Liver (tissue), 9 donors: ENCODE measurements around the gene PDK2. TPM values are rescaled to one million over a fixed set of nuclear protein-coding genes. Genes with fewer than 3 reads are reported as not detected.

Experiments
- DNase-seq: peaks from one replicate; pipeline ENCODE4 v3.0.0-alpha.2; 2017; ENCODE audit warnings: low spot score
- H3K27ac ChIP-seq, 2 donors: one replicate each; pipeline ENCODE4 v1.7.0; 2013; ENCODE audit warnings: inconsistent platforms in 2 of 2, low read length in 2 of 2, control low read depth in 1 of 2, low read depth in 1 of 2, mild to moderate bottlenecking in 1 of 2
- H3K27me3 ChIP-seq, 4 donors: one replicate each; pipeline versions ENCODE4 v1.6.1 to v1.7.0; 2013; ENCODE audit warnings: low read length in 3 of 4, inconsistent platforms in 1 of 4, mild to moderate bottlenecking in 1 of 4, moderate library complexity in 1 of 4; ENCODE audit not compliant: control insufficient read depth in 4 of 4, insufficient read depth in 4 of 4
- H3K36me3 ChIP-seq, 4 donors: one replicate each; pipeline versions ENCODE4 v1.6.1 to v1.7.0; 2013; ENCODE audit warnings: low read length in 3 of 4, mild to moderate bottlenecking in 3 of 4, low read depth in 1 of 4, moderate library complexity in 1 of 4; ENCODE audit not compliant: control insufficient read depth in 4 of 4, insufficient read depth in 3 of 4
- H3K4me1 ChIP-seq, 4 donors: one replicate each; pipeline versions ENCODE4 v1.6.1 to v1.7.0; 2013; ENCODE audit warnings: low read length in 3 of 4, mild to moderate bottlenecking in 3 of 4, moderate library complexity in 1 of 4; ENCODE audit not compliant: control insufficient read depth in 4 of 4, insufficient read depth in 4 of 4
- H3K4me3 ChIP-seq, 3 donors: one replicate each; pipeline versions ENCODE4 v1.6.1 to v1.7.0; 2013; ENCODE audit warnings: low read length in 3 of 3, control low read depth in 1 of 3, low read depth in 1 of 3, mild to moderate bottlenecking in 1 of 3
- H3K9ac ChIP-seq, 2 donors: one replicate each; pipeline ENCODE4 v1.7.0; 2013; ENCODE audit warnings: low read length in 2 of 2, mild to moderate bottlenecking in 2 of 2, moderate library complexity in 2 of 2, control low read depth in 1 of 2, low read depth in 1 of 2
- H3K9me3 ChIP-seq, 4 donors: one replicate each; pipeline versions ENCODE4 v1.6.1 to v1.7.0; 2013; ENCODE audit warnings: low read length in 3 of 4; ENCODE audit not compliant: control insufficient read depth in 4 of 4
- CTCF ChIP-seq: fragments of 150-350 bp; IDR thresholded peaks from 2 replicates; pipeline ENCODE4 v1.5.1; 2017; ENCODE audit warnings: improper control_type of control experiment, low read depth, low read length; ENCODE audit not compliant: missing input control
- EGR1 ChIP-seq, 2 donors: IDR thresholded peaks; 2 replicates each; pipeline ENCODE4 v1.6.1; 2016 to 2018; ENCODE audit warnings: antibody characterized with exemption in 2 of 2, low read depth in 2 of 2
- FOXA1 ChIP-seq: IDR thresholded peaks from 2 replicates; pipeline ENCODE4 v1.6.1; 2016; ENCODE audit warnings: antibody characterized with exemption
- FOXA2 ChIP-seq: IDR thresholded peaks from 2 replicates; pipeline ENCODE4 v1.6.1; 2016; ENCODE audit warnings: antibody characterized with exemption
- GABPA ChIP-seq, 2 donors: IDR thresholded peaks in 1 of 2; conservative IDR thresholded peaks in 1 of 2; 2 replicates each; pipeline ENCODE4 v1.6.1; 2016; ENCODE audit warnings: antibody characterized with exemption in 2 of 2, mild to moderate bottlenecking in 1 of 2, moderate library complexity in 1 of 2
- HNF4A ChIP-seq, 2 donors: conservative IDR thresholded peaks; 2 replicates each; pipeline ENCODE4 v1.6.1; 2016; ENCODE audit warnings: antibody characterized with exemption in 2 of 2, mild to moderate bottlenecking in 2 of 2
- HNF4G ChIP-seq: IDR thresholded peaks from 2 replicates; pipeline ENCODE4 v1.6.1; 2016; ENCODE audit warnings: antibody characterized with exemption
- JUND ChIP-seq, 2 donors: IDR thresholded peaks; 2 replicates each; pipeline ENCODE4 v1.6.1; 2016; ENCODE audit warnings: antibody characterized with exemption in 2 of 2
- NR2F2 ChIP-seq: IDR thresholded peaks from 2 replicates; pipeline ENCODE4 v1.6.1; 2016; ENCODE audit warnings: antibody characterized with exemption
- RAD21 ChIP-seq, 2 donors: IDR thresholded peaks; 2 replicates each; pipeline ENCODE4 v1.6.1; 2016; ENCODE audit warnings: antibody characterized with exemption in 2 of 2, mild to moderate bottlenecking in 2 of 2
- REST ChIP-seq: IDR thresholded peaks from 2 replicates; pipeline ENCODE4 v1.6.1; 2016; ENCODE audit warnings: antibody characterized with exemption, mild to moderate bottlenecking
- RXRA ChIP-seq, 2 donors: IDR thresholded peaks; 2 replicates each; pipeline ENCODE4 v1.6.1; 2017 to 2018; ENCODE audit warnings: antibody characterized with exemption in 2 of 2, mild to moderate bottlenecking in 1 of 2
- SP1 ChIP-seq: IDR thresholded peaks from 2 replicates; pipeline ENCODE4 v1.6.1; 2018; ENCODE audit warnings: antibody characterized with exemption, mild to moderate bottlenecking
- TAF1 ChIP-seq: conservative IDR thresholded peaks from 2 replicates; pipeline ENCODE4 v1.6.1; 2016; ENCODE audit warnings: antibody characterized with exemption, mild to moderate bottlenecking
- YY1 ChIP-seq: IDR thresholded peaks from 2 replicates; pipeline ENCODE4 v1.6.1; 2016; ENCODE audit warnings: antibody characterized with exemption, mild to moderate bottlenecking
- WGBS: extraction: QIAGEN DNeasy Blood & Tissue Kit; methylation state at CpG from one replicate; pipeline ENCODE4 v1.1.7; 2013; 5-methylcytosine and 5-hydroxymethylcytosine counted together
- polyA plus RNA-seq, 2 donors: library from polyadenylated mRNA; stranded (reverse) in 1 of 2; unstranded in 1 of 2; fragments of 200-250 nt in 1 of 2; fragments of >200 nt in 1 of 2; fragmentation: Nextera tagmentation in 1 of 2; extraction: Ambion mirVana in 1 of 2; gene quantifications; one replicate each; pipeline versions ENCODE4 v1.2.1 to v1.2.3, GENCODE V29; 2013 to 2015
- total RNA-seq, 2 donors: library from RNA; depleted of rRNA; stranded (reverse); fragments of >200 nt; gene quantifications; one replicate each; pipeline ENCODE4 v1.2.3, GENCODE V29; 2014
- TF ChIP-seq, protein P1 (sequence below): IDR thresholded peaks from 2 replicates; pipeline ENCODE4 v1.6.1; 2016; ENCODE audit warnings: antibody characterized with exemption
- TF ChIP-seq, protein P2 (sequence below): IDR thresholded peaks from 2 replicates; pipeline ENCODE4 v1.6.1; 2016; ENCODE audit warnings: antibody characterized with exemption
- TF ChIP-seq, protein P3 (sequence below): IDR thresholded peaks from 2 replicates; pipeline ENCODE4 v1.6.1; 2016; ENCODE audit warnings: antibody characterized with exemption
- donor health status: healthy.
- donor health status: healthy.
- donor health status: healthy.
- donor health status: healthy.
- donor health status: healthy.

PDK2 gene
- total and polyA plus RNA-seq, 4 donors, result 8.6 to 36.6 (median 28.5) TPM

- Histone ChIP-seq H3K9me3 (no peaks in the 10 kb centered on the region), H3K27me3 (no peaks in the 10 kb centered on the region), H3K4me1 (no peaks in the 10 kb centered on the region), H3K36me3 (no peaks in the 10 kb centered on the region), H3K4me3 (no peak overlapping the region), H3K9ac (no peak overlapping the region), H3K27ac (no peak overlapping the region)
- DNase-seq, result no peak
- TF ChIP-seq HNF4A (conservative IDR thresholded peaks at IDR 0.05), result no peak
- TF ChIP-seq YY1, result no peak
- TF ChIP-seq, protein P1, sequence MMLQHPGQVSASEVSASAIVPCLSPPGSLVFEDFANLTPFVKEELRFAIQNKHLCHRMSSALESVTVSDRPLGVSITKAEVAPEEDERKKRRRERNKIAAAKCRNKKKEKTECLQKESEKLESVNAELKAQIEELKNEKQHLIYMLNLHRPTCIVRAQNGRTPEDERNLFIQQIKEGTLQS, result no peak
- no peak for TF ChIP-seq GABPA (IDR thresholded peaks at IDR 0.05 in 1 of 2, conservative IDR thresholded peaks at IDR 0.05 in 1 of 2)
- TF ChIP-seq CTCF, result no peak
- no peak for TF ChIP-seq TAF1
- no peak for TF ChIP-seq JUND (IDR thresholded peaks at IDR 0.05)
- no peak for TF ChIP-seq REST
- TF ChIP-seq RXRA (IDR thresholded peaks at IDR 0.05), result no peak
- TF ChIP-seq, protein P2, sequence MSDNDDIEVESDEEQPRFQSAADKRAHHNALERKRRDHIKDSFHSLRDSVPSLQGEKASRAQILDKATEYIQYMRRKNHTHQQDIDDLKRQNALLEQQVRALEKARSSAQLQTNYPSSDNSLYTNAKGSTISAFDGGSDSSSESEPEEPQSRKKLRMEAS, result no peak
- no peak for TF ChIP-seq EGR1 (IDR thresholded peaks at IDR 0.05; ENCODE audit: low read depth in 2 of 2)
- no peak for TF ChIP-seq NR2F2
- no peak for TF ChIP-seq HNF4G
- TF ChIP-seq FOXA1, result no peak
- TF ChIP-seq, protein P3, sequence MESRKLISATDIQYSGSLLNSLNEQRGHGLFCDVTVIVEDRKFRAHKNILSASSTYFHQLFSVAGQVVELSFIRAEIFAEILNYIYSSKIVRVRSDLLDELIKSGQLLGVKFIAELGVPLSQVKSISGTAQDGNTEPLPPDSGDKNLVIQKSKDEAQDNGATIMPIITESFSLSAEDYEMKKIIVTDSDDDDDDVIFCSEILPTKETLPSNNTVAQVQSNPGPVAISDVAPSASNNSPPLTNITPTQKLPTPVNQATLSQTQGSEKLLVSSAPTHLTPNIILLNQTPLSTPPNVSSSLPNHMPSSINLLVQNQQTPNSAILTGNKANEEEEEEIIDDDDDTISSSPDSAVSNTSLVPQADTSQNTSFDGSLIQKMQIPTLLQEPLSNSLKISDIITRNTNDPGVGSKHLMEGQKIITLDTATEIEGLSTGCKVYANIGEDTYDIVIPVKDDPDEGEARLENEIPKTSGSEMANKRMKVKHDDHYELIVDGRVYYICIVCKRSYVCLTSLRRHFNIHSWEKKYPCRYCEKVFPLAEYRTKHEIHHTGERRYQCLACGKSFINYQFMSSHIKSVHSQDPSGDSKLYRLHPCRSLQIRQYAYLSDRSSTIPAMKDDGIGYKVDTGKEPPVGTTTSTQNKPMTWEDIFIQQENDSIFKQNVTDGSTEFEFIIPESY, result no peak
- TF ChIP-seq SP1, result no peak
- no peak for TF ChIP-seq RAD21 (IDR thresholded peaks at IDR 0.05)
- TF ChIP-seq FOXA2, result no peak
- 71% methylated on average over 16 of the region's 16 CpGs for WGBS
Observed at GRCh38 chr17:50076221-50076590, 18.9 kb upstream of the PDK2 start.
